K562 (cell line): ENCODE results near the gene ABHD1. TPM values are rescaled to one million over a fixed set of nuclear protein-coding genes. Genes with fewer than 3 reads are reported as not detected.
A peak's percentile ranks its signal among the peaks of the same experiment; 100 is the strongest.

Experiments used
- ATAC-seq: fragments of 200-7000 bp; cut with Tn5 transposase; 3 replicates; pipeline ENCODE4 v1.9.1; 2020; ENCODE audit warnings: moderate library complexity
- BruUV-seq: library from RNA; stranded (reverse); fragments of 400-500 nt; replicated peaks from 2 replicates; lab custom pipeline; 2021; lab: Mats Ljungman, UMichigan
- CTCF ChIA-PET: fragments of 300-600 bp; formaldehyde crosslinking; extraction: SDS; loops from one replicate; lab custom pipeline; 2021; ENCODE audit warnings: low intra/inter-chr PET ratio; lab: Yijun Ruan, JAX
- POLR2A ChIA-PET: fragments of 300-600, 350-650 bp; sonication (Branson Sonifier 250); formaldehyde crosslinking; extraction: SDS; loops from one replicate; lab custom pipeline; 2021; ENCODE audit warnings: antibody characterized with exemption, inconsistent platforms; lab: Yijun Ruan, JAX
- DNase-seq, 4 experiments: peaks; one replicate each; pipeline versions ENCODE4 v3.0.0 to v3.0.0-alpha.2; 2011 to 2018; ENCODE audit warnings: low spot score in 3 of 4, mixed read lengths in 3 of 4; ENCODE audit errors: extremely low read depth in 1 of 4
- FAIRE-seq: peaks from 2 replicates; lab custom pipeline; 2011; peaks lifted over from hg19 to GRCh38; lab: Jason Lieb, UNC
- H2AFZ ChIP-seq: 2 replicates; pipeline ENCODE4 v1.6.0; 2011; ENCODE audit warnings: low read depth, low read length, control low read depth, inconsistent platforms
- H3K27ac ChIP-seq: fragments of 200-600 bp; 3 replicates; pipeline ENCODE4 v1.8.0; 2011; ENCODE audit warnings: low read depth, mild to moderate bottlenecking, control low read depth, inconsistent platforms, low read length, moderate library complexity, mixed read lengths; ENCODE audit errors: extremely low read depth
- H3K27me3 ChIP-seq, 2 experiments: fragments of 300-600 bp in 1 of 2; 2 replicates in 1 of 2; 3 replicates in 1 of 2; pipeline versions ENCODE4 v1.6.0 to v1.8.0; 2011; ENCODE audit warnings: inconsistent platforms in 2 of 2, low read length in 2 of 2, mild to moderate bottlenecking in 1 of 2, mixed read lengths in 1 of 2, moderate library complexity in 1 of 2; ENCODE audit not compliant: control insufficient read depth in 2 of 2, insufficient read depth in 2 of 2
- H3K36me3 ChIP-seq: fragments of 300-600 bp; 3 replicates; pipeline ENCODE4 v1.8.0; 2011; ENCODE audit warnings: mild to moderate bottlenecking, low read length, inconsistent platforms; ENCODE audit not compliant: control insufficient read depth, insufficient read depth
- H3K4me1 ChIP-seq, 2 experiments: fragments of 200-600 bp in 1 of 2; replicated peaks in 1 of 2; 2 replicates in 1 of 2; 3 replicates in 1 of 2; pipeline versions ENCODE4 v1.5.1 to v1.8.0; 2011; ENCODE audit warnings: inconsistent platforms in 2 of 2, low read length in 2 of 2, mild to moderate bottlenecking in 1 of 2, mixed read lengths in 1 of 2, moderate library complexity in 1 of 2; ENCODE audit not compliant: control insufficient read depth in 2 of 2, insufficient read depth in 2 of 2
- H3K4me2 ChIP-seq: 2 replicates; pipeline ENCODE4 v1.6.1; 2011; ENCODE audit warnings: low read length, control low read depth, inconsistent platforms, mixed read lengths; ENCODE audit not compliant: insufficient read depth
- H3K4me3 ChIP-seq: fragments of 200-600 bp; sonication (generic), shearing (Covaris generic); 2 replicates; pipeline ENCODE4 v1.5.1; 2016; ENCODE audit warnings: control low read depth, inconsistent platforms
- H3K79me2 ChIP-seq: fragments of 200-600 bp; 3 replicates; pipeline ENCODE4 v1.8.0; 2011; ENCODE audit warnings: low read length, inconsistent platforms; ENCODE audit not compliant: control insufficient read depth, insufficient read depth
- H3K9ac ChIP-seq, 2 experiments: 2 replicates each; pipeline versions ENCODE4 v1.6.0 to v1.6.1; 2011; ENCODE audit warnings: low read depth in 2 of 2, low read length in 2 of 2, control low read depth in 1 of 2, inconsistent platforms in 1 of 2, mild to moderate bottlenecking in 1 of 2, mixed read lengths in 1 of 2; ENCODE audit not compliant: insufficient read depth in 1 of 2
- H3K9me1 ChIP-seq: one replicate; pipeline ENCODE4 v1.6.0; 2011; ENCODE audit warnings: inconsistent platforms, mild to moderate bottlenecking, low read length, moderate library complexity; ENCODE audit not compliant: control insufficient read depth, insufficient read depth
- H3K9me3 ChIP-seq: replicated peaks from 2 replicates; pipeline ENCODE4 v1.5.1; 2011; ENCODE audit warnings: low read depth, low read length, inconsistent platforms; ENCODE audit not compliant: control insufficient read depth, insufficient read depth
- H4K20me1 ChIP-seq: replicated peaks from 2 replicates; pipeline ENCODE4 v1.6.1; 2011; ENCODE audit warnings: low read length, inconsistent platforms, mixed read lengths; ENCODE audit not compliant: control insufficient read depth, insufficient read depth
- ATF1 ChIP-seq, 2 experiments: fragments of 450-650 bp in 1 of 2; IDR thresholded peaks; 2 replicates each; pipeline ENCODE4 v1.6.1; 2016; ENCODE audit warnings: missing compliant biosample characterization in 1 of 2, missing genetic modification characterization in 1 of 2
- ESRRA ChIP-seq: fragments of 450-650 bp; IDR thresholded peaks from 2 replicates; pipeline ENCODE4 v1.6.1; 2014; ENCODE audit warnings: low read depth, mild to moderate bottlenecking, moderate library complexity, borderline replicate concordance
- HDAC2 ChIP-seq: fragments of 450-650 bp; IDR thresholded peaks from 2 replicates; pipeline ENCODE4 v1.6.1; 2016; ENCODE audit warnings: mild to moderate bottlenecking
- MEIS2 ChIP-seq: fragments of 450-650 bp; IDR thresholded peaks from 2 replicates; pipeline ENCODE4 v1.6.1; 2014; ENCODE audit warnings: mild to moderate bottlenecking; ENCODE audit not compliant: partially characterized antibody
- NFRKB ChIP-seq: fragments of 450-650 bp; IDR thresholded peaks from 2 replicates; pipeline ENCODE4 v1.6.1; 2016; ENCODE audit warnings: low read depth
- SMARCA5 ChIP-seq: fragments of 450-650 bp; IDR thresholded peaks from 2 replicates; pipeline ENCODE4 v1.6.1; 2016
- YY1 ChIP-seq, 3 experiments: IDR thresholded peaks; 2 replicates each; pipeline ENCODE4 v1.6.1; 2011; ENCODE audit warnings: low read length in 2 of 3, mild to moderate bottlenecking in 2 of 3, moderate library complexity in 2 of 3, borderline replicate concordance in 1 of 3, control low read depth in 1 of 3, low read depth in 1 of 3; ENCODE audit not compliant: insufficient read depth in 3 of 3, insufficient replicate concordance in 2 of 3, control insufficient read depth in 1 of 3, insufficient read length in 1 of 3; ENCODE audit errors: extremely low read depth in 1 of 3
- ZNF143 ChIP-seq: sonication (generic); formaldehyde crosslinking; IDR thresholded peaks from 2 replicates; pipeline ENCODE4 v1.9.0; 2022; ENCODE audit warnings: mild to moderate bottlenecking, missing genetic modification reagents
- WGBS: fragments of 100-300 bp; shearing (Covaris generic); methylation state at CpG from one replicate; pipeline ENCODE4 v1.1.6; 2016; ENCODE audit warnings: low coverage, mixed read lengths; ENCODE audit not compliant: insufficient coverage; ENCODE audit errors: missing lambda C conversion rate; 5-methylcytosine and 5-hydroxymethylcytosine counted together
- in situ Hi-C: fragments of 300-500 bp; cut with MboI; formaldehyde crosslinking; loops from 4 replicates; pipeline ENCODE4 v1.15.0; 2018; ENCODE audit warnings: inconsistent platforms, mixed read lengths
- intact Hi-C: fragments of 100-400 bp; cut with micrococcal nuclease; formaldehyde crosslinking; loops from 2 replicates; pipeline ENCODE4 v1.14.2; 2022
- polyA plus RNA-seq, 8 experiments: library from polyadenylated mRNA; depleted of rRNA in 4 of 8; stranded (reverse) in 5 of 8; unstranded in 3 of 8; fragments of >200 nt; fragmentation: Nextera tagmentation in 2 of 8; fragmentation: Illumina TruSeq in 1 of 8; extraction: Ambion mirVana in 2 of 8; extraction: Trizol in 1 of 8; gene quantifications; 2 replicates each; pipeline versions ENCODE4 v1.2.1 to v1.2.3, GENCODE V29; 2011 to 2014; ENCODE audit warnings: inconsistent platforms in 1 of 8, missing spikeins in 1 of 8
- total RNA-seq, 7 experiments: library from RNA; depleted of rRNA in 6 of 7; stranded (reverse); fragments of >200 nt in 6 of 7; fragmentation: Illumina TruSeq in 2 of 7; extraction: Trizol in 2 of 7; gene quantifications; 2 replicates each; pipeline versions ENCODE4 v1.2.1 to v1.2.3, GENCODE V29; 2011 to 2021; ENCODE audit warnings: low replicate concordance in 1 of 7
- TF ChIP-seq, protein P1 (sequence below): fragments of 450-650 bp; IDR thresholded peaks from 2 replicates; pipeline ENCODE4 v1.6.1; 2017; ENCODE audit warnings: antibody characterized with exemption
- TF ChIP-seq, protein P2 (sequence below), 3 experiments: fragments of 200-800 bp in 1 of 3; fragments of 250-450 bp in 1 of 3; fragments of 450-650 bp in 1 of 3; sonication (Bioruptor Pico) in 1 of 3; sonication (Bioruptor generic) in 1 of 3; formaldehyde crosslinking in 1 of 3; IDR thresholded peaks; 2 replicates each; pipeline versions ENCODE4 v1.6.1 to v1.8.0; 2016 to 2022; ENCODE audit warnings: mild to moderate bottlenecking in 2 of 3, missing genetic modification characterization in 2 of 3, missing compliant biosample characterization in 1 of 3, moderate library complexity in 1 of 3
- TF ChIP-seq, protein P3 (sequence below): fragments of 250-450 bp; sonication (Bioruptor Pico); IDR thresholded peaks from 2 replicates; pipeline ENCODE4 v1.8.0; 2022; ENCODE audit warnings: inconsistent platforms

Gene ABHD1
- total and polyA plus RNA-seq, 9 of the 15 experiments (the other 6 are each of a cell fraction or from before 2014, with no cell fraction given), result 0.10 to 0.16 (median 0.11) TPM; not detected in 5

DNA sequence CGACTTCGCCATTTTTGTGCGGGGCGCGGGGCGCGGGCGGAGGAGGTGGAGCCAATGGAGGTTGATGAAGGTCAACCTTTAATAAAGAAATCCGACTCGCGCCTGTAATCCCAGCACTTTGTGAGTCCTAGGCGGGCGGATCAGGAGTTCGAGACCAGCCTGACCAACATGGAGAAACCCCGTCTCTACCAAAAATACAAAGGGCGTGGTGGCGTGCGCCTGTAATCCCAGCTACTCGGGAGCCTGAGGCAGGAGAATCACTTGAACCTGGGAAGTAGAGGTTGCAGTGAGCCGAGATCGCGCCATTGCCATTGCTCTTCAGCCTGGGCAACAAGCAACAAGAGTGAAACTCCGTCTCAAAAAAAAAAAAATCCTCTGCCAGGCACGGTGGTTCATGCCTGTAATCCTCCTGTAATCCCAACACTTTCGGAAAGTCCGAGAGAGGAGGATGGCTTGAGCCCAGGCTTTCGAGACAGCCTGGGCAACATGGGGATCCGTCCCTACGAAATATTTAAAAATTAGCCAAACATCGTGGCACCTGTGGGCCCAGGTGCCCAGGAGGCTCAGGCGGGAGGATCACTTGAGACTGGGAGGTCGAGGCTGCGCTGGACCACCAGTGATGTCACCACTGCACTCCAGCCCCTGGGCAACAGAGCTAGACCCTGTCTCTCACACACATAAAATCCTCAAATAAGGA is 11.3 kb downstream of the ABHD1 start:
- Histone ChIP-seq H3K4me3 (peak overlapping the region; percentile 98), H3K27me3 (no peaks in the 10 kb centered on the region), H3K4me2 (peak overlapping the region; percentile 60), H3K79me2 (peaks cover 21% of the 10 kb centered on the region), H3K4me1 (peaks cover 15 to 35% of the 10 kb centered on the region in 2 experiments; a peak in 4 of 5 replicates), H3K36me3 (peaks cover 36% of the 10 kb centered on the region; the same call in 2 of the 3 replicates), H3K27ac (peak overlapping the region; percentile 85), H3K9me1 (peaks cover 8% of the 10 kb centered on the region), H3K9me3 (no peaks in the 10 kb centered on the region; the same call in 1 of the 2 replicates), H3K9ac (peak overlapping the region; percentile 82 to 95; a peak in 2 of 4 replicates), H4K20me1 (no peaks in the 10 kb centered on the region; the same call in 1 of the 2 replicates), H2AFZ (peak overlapping the region; percentile 96)
- DNase-seq (no peak), ATAC-seq (no peak), FAIRE-seq (peak; percentile 54)
- 44% methylated on average over 29 of the region's 33 CpGs for WGBS
- intact Hi-C loops, result no loop called here
- ChIA-PET POLR2A (interaction anchor here (0.6 to 2.1 kb wide), 5 partner anchors 11 to 161 kb away, joined by 3 to 12 read pairs (median 4); partner anchors contain the start of gene ABHD1), CTCF (no interaction called here)
- in situ Hi-C loops, result no loop called here
- BruUV-seq, result no TSS peak
- peak; percentile 51; the same call in 1 of the 2 replicates for TF ChIP-seq NFRKB
- TF ChIP-seq YY1 (IDR thresholded peaks at IDR 0.05; ENCODE audit: borderline replicate concordance in 1 of 3, control insufficient read depth in 1 of 3, extremely low read depth in 1 of 3, insufficient read depth in 3 of 3, insufficient read length in 1 of 3, insufficient replicate concordance in 2 of 3, low read depth in 1 of 3, low read length in 2 of 3), result peak in 2 of 3 experiments; percentile 94 to 100
- 0 out of 2 replicates have a peak, but pooled peaks have one; percentile 34 for TF ChIP-seq SMARCA5
- TF ChIP-seq, protein P1, sequence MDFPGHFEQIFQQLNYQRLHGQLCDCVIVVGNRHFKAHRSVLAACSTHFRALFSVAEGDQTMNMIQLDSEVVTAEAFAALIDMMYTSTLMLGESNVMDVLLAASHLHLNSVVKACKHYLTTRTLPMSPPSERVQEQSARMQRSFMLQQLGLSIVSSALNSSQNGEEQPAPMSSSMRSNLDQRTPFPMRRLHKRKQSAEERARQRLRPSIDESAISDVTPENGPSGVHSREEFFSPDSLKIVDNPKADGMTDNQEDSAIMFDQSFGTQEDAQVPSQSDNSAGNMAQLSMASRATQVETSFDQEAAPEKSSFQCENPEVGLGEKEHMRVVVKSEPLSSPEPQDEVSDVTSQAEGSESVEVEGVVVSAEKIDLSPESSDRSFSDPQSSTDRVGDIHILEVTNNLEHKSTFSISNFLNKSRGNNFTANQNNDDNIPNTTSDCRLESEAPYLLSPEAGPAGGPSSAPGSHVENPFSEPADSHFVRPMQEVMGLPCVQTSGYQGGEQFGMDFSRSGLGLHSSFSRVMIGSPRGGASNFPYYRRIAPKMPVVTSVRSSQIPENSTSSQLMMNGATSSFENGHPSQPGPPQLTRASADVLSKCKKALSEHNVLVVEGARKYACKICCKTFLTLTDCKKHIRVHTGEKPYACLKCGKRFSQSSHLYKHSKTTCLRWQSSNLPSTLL, result no peak
- peak; percentile 20; the same call in 1 of the 2 replicates for TF ChIP-seq HDAC2
- TF ChIP-seq ZNF143, result no peak
- TF ChIP-seq, protein P2, sequence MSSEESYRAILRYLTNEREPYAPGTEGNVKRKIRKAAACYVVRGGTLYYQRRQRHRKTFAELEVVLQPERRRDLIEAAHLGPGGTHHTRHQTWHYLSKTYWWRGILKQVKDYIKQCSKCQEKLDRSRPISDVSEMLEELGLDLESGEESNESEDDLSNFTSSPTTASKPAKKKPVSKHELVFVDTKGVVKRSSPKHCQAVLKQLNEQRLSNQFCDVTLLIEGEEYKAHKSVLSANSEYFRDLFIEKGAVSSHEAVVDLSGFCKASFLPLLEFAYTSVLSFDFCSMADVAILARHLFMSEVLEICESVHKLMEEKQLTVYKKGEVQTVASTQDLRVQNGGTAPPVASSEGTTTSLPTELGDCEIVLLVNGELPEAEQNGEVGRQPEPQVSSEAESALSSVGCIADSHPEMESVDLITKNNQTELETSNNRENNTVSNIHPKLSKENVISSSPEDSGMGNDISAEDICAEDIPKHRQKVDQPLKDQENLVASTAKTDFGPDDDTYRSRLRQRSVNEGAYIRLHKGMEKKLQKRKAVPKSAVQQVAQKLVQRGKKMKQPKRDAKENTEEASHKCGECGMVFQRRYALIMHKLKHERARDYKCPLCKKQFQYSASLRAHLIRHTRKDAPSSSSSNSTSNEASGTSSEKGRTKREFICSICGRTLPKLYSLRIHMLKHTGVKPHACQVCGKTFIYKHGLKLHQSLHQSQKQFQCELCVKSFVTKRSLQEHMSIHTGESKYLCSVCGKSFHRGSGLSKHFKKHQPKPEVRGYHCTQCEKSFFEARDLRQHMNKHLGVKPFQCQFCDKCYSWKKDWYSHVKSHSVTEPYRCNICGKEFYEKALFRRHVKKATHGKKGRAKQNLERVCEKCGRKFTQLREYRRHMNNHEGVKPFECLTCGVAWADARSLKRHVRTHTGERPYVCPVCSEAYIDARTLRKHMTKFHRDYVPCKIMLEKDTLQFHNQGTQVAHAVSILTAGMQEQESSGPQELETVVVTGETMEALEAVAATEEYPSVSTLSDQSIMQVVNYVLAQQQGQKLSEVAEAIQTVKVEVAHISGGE (CRISPR knock-in tag; IDR thresholded peaks at IDR 0.05), result peak in 1 of 3 experiments; percentile 66; a peak in 1 of 6 replicates
- TF ChIP-seq, protein P3, sequence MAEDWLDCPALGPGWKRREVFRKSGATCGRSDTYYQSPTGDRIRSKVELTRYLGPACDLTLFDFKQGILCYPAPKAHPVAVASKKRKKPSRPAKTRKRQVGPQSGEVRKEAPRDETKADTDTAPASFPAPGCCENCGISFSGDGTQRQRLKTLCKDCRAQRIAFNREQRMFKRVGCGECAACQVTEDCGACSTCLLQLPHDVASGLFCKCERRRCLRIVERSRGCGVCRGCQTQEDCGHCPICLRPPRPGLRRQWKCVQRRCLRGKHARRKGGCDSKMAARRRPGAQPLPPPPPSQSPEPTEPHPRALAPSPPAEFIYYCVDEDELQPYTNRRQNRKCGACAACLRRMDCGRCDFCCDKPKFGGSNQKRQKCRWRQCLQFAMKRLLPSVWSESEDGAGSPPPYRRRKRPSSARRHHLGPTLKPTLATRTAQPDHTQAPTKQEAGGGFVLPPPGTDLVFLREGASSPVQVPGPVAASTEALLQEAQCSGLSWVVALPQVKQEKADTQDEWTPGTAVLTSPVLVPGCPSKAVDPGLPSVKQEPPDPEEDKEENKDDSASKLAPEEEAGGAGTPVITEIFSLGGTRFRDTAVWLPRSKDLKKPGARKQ (CRISPR knock-in tag), result peak; percentile 82; the same call in 1 of the 2 replicates
- TF ChIP-seq ATF1 (CRISPR knock-in tag; IDR thresholded peaks at IDR 0.05), result no peak
- peak; percentile 65 for TF ChIP-seq ATF1 (tag; IDR thresholded peaks at IDR 0.05)
- TF ChIP-seq MEIS2, result no peak
- TF ChIP-seq ESRRA, result peak; percentile 94
